GM04504 (cell line): ENCODE measurements around the gene TOMM22.
A peak's percentile ranks its signal among the peaks of the same experiment; 100 is the strongest.
"Not testable (repeated sequence)": the region's sequence is repeated elsewhere in the genome, so short reads cannot be mapped to it uniquely, and the experiment has no call there.

Experiments
- DNase-seq: peaks from one replicate; pipeline ENCODE4 v3.0.0-alpha.2; 2012; ENCODE audit warnings: low read depth

Gene TOMM22

DNA sequence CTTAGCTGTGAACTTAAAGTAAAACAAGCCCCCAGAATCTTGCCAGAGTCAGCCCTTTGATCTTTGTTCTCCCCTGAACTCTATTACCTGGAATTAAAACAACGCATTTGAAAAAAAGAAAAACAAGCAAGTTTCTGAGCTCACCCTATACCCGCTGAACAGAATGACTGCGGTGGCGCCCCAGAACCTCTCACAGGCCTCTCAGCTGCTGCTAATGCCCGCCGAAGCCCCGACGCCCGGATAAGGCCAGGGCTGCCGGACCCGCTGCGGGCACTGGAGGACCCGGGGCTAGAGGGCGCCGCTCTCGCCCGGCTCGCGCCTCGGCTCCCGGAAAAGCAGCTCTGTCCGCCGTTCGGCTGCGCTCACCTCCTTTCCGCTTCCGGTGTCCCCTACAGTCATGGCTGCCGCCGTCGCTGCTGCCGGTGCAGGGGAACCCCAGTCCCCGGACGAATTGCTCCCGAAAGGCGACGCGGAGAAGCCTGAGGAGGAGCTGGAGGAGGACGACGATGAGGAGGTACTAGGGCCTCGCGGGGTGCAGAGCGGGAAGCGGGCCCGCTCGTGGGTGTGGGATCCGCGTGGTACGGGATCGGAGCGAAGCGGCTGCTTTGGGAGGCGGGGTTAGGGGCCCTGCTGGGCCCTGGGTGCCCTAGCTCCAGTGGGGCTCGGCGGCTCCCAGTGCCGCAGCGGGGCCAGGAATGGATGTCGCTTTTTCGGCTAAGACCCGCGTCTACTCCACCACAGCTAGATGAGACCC lies at the start of gene TOMM22:
TOMM22 (plus strand) TSS at position 376 of the 754 bp plus-strand sequence; CDS start at position 398, 22 bp downstream.
- peak; percentile 73 for DNase-seq

GRCh38 chr22:38632528-38632927 lies 49.2 kb upstream of the TOMM22 start:
- no peak for DNase-seq

DNA sequence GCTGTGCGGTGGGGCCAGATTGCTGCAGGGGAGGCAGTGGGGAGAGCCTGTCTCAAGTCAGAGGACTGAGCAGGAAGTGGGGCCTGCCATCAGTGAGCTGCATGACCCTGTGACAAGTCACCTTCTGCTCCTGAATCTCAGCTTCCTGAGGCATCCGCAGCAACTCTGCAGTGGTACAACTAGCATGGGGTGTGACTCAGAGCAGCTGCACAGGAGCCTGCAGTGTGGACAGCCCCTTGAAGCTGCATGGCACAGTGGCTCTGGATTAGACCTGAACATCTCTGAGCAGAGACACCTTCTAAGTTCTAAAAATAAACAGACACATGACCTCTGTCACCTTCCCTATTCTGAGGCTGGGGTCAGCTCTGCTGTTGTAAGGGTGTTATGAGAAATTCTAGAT lies 43.5 kb upstream of the TOMM22 start:
- no peak for DNase-seq

- DNase-seq = no peak
Observed at GRCh38 chr22:38638728-38639127, 43.0 kb upstream of the TOMM22 start.

GRCh38 chr22:38641476-38642040 lies 40.2 kb upstream of the TOMM22 start:
- DNase-seq = no peak

DNA sequence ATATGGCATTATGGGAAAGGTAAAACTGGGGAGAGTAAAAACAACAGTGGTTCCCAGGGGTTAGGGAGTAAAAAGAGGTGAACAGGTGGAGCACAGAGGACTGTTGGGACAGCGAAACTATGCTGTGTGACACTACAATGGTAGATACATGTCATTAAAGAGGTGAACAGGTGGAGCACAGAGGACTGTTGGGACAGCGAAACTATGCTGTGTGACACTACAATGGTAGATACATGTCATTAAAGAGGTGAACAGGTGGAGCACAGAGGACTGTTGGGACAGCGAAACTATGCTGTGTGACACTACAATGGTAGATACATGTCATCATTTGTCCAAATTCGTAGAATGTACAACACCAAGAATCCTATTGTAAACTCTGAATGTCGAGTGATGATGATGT lies 37.5 kb upstream of the TOMM22 start:
- not testable (repeated sequence) for DNase-seq

GRCh38 chr22:38645430-38645829 lies 36.3 kb upstream of the TOMM22 start:
- DNase-seq = no peak

GRCh38 chr22:38649841-38650522 lies 31.8 kb upstream of the TOMM22 start:
- no peak for DNase-seq

DNA sequence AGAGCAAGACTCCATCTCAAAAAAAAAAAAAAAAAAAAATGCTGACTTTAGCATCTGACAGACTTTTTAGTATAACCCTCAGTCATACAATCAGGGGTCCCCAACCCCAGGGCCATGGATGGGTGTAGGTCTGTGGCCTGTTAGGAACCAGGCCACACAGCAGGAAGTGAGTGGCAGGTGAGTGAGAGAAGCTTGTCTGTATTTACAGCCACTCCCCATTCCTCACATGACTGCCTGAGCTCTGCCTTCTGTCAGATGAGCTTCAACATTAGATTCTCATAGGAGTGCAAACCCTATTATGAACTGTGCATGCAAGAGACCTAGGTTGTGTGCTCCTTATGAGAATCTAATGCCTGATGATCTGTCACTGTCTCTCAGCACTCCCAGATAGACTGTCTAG lies 28.9 kb upstream of the TOMM22 start:
- no peak for DNase-seq

- no peak for DNase-seq
Observed at GRCh38 chr22:38653741-38654140, 28.0 kb upstream of the TOMM22 start.

- DNase-seq = peak; percentile 8
Observed at GRCh38 chr22:38655519-38656255, 26.1 kb upstream of the TOMM22 start.

DNA sequence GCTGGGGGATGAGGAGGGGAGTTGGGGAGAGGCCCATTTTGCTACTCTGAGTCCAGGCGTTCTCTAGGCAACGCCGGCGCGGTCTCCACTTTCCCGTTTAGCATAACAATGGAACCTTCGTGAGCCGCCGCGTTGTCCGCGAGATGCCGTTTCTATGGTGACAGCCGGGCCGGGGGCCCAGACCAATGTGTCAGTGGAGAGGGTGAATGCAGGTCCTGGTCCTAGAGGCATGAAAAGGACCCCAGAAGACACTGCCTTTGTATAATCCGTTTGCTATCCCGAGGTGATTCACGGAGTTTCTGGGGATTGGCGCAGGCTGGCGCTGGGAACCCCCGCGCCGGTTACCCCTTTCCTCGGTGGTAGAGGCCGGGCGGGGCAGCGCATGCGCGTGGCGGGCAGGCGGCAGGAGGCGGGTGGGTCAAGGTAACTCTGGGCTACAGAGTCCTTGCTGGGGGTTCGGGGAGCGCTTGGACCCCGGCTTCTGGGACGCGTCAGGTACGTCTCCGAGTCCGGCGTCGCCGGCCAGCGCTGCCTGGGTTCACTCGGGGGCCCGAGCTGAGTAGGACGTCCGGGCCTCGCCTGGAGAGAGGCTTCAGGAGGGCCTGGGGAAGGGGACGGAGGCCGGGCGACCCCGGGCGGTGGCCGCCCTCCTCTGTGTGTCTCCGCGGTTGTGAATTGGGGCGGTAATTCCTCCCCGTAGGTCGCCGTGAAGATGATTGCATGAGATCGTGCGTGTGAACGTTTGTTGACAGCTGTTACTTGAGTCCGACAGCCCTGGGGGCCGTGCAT lies 25.3 kb upstream of the TOMM22 start, which contains the start of the genes CBY1 and FAM227A:
CBY1 (plus strand) TSS at position 383 of the 789 bp plus-strand sequence. CDS start 11,417 bp downstream, outside the sequence.
FAM227A (minus strand) TSS at position 137 of the 789 bp plus-strand sequence. CDS start 6,224 bp downstream, outside the sequence.
- peak; percentile 69 for DNase-seq

- DNase-seq = peak; percentile 6
Observed at GRCh38 chr22:38657045-38657909, 24.5 kb upstream of the TOMM22 start.

DNA sequence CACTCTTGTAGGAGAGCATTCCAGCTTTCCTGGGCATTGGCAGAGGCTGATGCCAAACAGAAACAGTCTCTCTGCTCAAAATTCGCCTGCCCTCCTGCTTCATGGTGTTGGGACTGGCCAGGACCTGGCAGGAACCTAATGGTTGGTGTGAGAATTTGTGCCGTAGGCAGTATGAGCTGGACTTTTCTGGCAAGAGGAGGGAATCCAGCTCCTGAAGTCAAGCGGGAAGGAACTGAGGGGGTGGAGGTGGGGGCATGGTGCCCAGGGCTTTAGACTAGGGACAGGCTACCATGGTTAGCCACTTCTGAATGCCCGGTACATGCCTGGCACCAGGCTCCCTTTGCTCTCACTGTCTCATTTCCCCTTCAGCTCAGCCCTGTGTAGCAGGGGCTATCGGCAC lies 6.9 kb upstream of the TOMM22 start:
- no peak for DNase-seq

DNA sequence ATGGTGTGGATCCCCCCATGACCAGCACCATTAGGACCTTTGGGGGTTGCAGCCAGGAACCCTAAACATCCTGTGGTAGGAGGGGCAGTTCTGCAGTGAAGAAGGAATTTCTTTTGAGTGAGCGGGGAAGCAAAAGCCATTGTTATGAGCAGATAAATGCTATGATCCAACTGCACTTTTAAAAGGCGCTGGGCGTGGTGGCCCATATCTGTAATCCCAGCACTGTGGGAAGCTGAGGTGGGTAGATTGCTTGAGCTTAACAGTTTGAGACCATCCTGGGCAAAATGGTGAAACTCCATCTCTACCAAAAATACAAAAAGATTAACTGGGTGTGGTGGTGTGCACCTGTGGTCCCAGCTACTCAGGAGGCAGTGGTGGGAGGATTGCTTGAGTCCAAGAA lies 5.9 kb upstream of the TOMM22 start:
- no peak for DNase-seq

- DNase-seq = no peak
Observed at GRCh38 chr22:38684895-38685294, 3.1 kb downstream of the TOMM22 start.

DNA sequence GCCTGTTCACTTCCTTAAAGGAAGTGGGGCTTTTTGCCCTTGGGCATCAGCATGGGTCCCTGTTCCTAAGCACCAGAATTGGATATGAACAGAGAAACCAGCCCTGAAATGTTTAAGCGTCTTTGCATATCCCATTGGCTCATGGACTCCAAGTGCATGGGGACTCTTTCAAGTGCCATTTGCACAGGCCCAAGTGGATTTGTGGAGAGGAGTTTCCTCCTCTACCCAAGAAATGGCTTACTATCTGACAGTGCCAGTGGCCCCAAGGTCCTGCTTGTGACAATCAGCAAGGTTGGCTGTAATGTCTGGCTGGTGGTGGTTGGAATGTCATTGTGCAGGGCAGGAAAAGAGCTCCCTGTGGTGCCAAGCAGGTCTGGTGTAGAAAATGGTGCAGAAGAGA lies 4.0 kb downstream of the TOMM22 start:
- no peak for DNase-seq

- DNase-seq = no peak
Observed at GRCh38 chr22:38689651-38690050, 7.9 kb downstream of the TOMM22 start.

DNA sequence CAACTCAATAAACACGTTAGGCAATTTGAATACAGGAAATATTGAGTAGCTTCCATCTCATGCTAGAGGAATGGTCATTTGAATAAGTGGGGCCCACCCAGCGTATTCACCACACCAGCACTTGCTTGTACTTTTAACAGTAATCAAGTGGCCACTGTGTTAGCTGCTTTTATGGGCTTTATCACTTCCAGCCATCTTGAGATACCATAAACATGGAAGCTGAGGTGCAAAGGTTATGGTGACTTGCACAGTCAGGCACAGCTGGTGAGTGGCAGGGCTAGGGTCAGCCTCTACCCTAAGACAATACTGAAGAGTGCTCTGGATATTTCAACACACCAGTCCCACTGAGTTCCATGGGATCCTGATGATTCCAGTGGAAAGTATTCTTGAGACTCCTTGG lies 12.3 kb downstream of the TOMM22 start:
- no peak for DNase-seq

DNA sequence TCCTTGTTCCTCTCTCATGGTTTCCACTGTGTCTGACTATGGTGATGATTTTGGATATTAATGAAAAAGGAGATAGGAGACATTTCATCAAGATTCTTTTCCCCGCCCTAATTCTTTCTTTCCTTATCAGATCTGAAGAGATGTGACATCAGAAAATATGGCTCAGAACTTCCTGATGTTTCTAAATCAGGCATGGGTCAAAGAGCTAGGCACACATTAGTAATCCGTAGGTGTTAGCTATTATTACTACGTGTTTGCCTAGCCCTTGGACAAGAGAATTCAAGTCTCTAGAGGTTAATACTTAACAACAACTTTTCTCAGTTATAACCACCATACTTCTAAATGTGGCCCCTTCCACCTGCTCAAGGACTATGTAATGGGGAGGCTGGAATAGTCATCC lies 13.2 kb downstream of the TOMM22 start:
- DNase-seq = no peak
